WTC11 (cell line): ENCODE measurements around the gene NFATC2. TPM values are rescaled to one million over a fixed set of nuclear protein-coding genes. Genes with fewer than 3 reads are reported as not detected.

Source experiments
- ATAC-seq: fragments of 200-7000 bp; cut with Tn5 transposase; 2 replicates; pipeline ENCODE4 v1.10.0; 2021; ENCODE audit warnings: mild to moderate bottlenecking, moderate library complexity
- CTCF ChIA-PET: fragments of 300-600 bp; sonication (Branson Sonifier 250); formaldehyde crosslinking; loops from one replicate; lab custom pipeline; 2021; ENCODE audit warnings: antibody characterized with exemption; lab: Charles Lee
- POLR2A ChIA-PET: fragments of 350-600 bp; sonication (Branson Sonifier 250); formaldehyde crosslinking; loops from one replicate; lab custom pipeline; 2021; ENCODE audit warnings: antibody characterized with exemption; lab: Charles Lee
- DNase-seq: peaks from one replicate; pipeline ENCODE4 v3.0.0; 2021; ENCODE audit warnings: low spot score
- H3K27ac Mint-ChIP-seq: 2 replicates; pipeline ENCODE4 v1.8.0; 2021; ENCODE audit warnings: mixed read lengths
- H3K27me3 Mint-ChIP-seq: 2 replicates; pipeline ENCODE4 v1.8.0; 2021; ENCODE audit warnings: low read depth, mild to moderate bottlenecking, moderate library complexity, mixed read lengths
- H3K36me3 Mint-ChIP-seq: 2 replicates; pipeline ENCODE4 v1.8.0; 2021; ENCODE audit warnings: mixed read lengths
- H3K4me1 Mint-ChIP-seq: 2 replicates; pipeline ENCODE4 v1.8.0; 2022; ENCODE audit warnings: mixed read lengths
- H3K4me3 Mint-ChIP-seq: 2 replicates; pipeline ENCODE4 v1.8.0; 2021; ENCODE audit warnings: mild to moderate bottlenecking, moderate library complexity, mixed read lengths
- H3K9me3 Mint-ChIP-seq: 2 replicates; pipeline ENCODE4 v1.8.0; 2021; ENCODE audit warnings: mixed read lengths
- EMX1 ChIP-seq: fragments of 250-450 bp; sonication (Bioruptor Pico); IDR thresholded peaks from 2 replicates; pipeline ENCODE4 v1.8.0; 2021; ENCODE audit warnings: mild to moderate bottlenecking
- GTF2I ChIP-seq: fragments of 250-450 bp; sonication (Bioruptor Pico); conservative IDR thresholded peaks from 2 replicates; pipeline ENCODE4 v1.4.0; 2021; ENCODE audit warnings: mild to moderate bottlenecking
- IRF1 ChIP-seq: sonication (generic); formaldehyde crosslinking; IDR thresholded peaks from 2 replicates; pipeline ENCODE4 v1.8.0; 2023; ENCODE audit warnings: missing genetic modification reagents
- JAZF1 ChIP-seq: fragments of 250-450 bp; sonication (Bioruptor Pico); IDR thresholded peaks from 2 replicates; pipeline ENCODE4 v1.9.0; 2021; ENCODE audit warnings: moderate library complexity, mild to moderate bottlenecking, inconsistent platforms
- MAX ChIP-seq: sonication (generic); formaldehyde crosslinking; IDR thresholded peaks from 2 replicates; pipeline ENCODE4 v1.8.0; 2022; ENCODE audit warnings: mild to moderate bottlenecking, missing genetic modification reagents
- MYBL2 ChIP-seq: sonication (generic); formaldehyde crosslinking; IDR thresholded peaks from 2 replicates; pipeline ENCODE4 v1.8.1; 2023; ENCODE audit warnings: mild to moderate bottlenecking, moderate library complexity, missing genetic modification reagents
- NR1H2 ChIP-seq: sonication (generic); formaldehyde crosslinking; IDR thresholded peaks from 2 replicates; pipeline ENCODE4 v1.9.0; 2021; ENCODE audit warnings: mild to moderate bottlenecking, moderate library complexity, missing genetic modification reagents
- NR3C1 ChIP-seq: sonication (generic); formaldehyde crosslinking; conservative IDR thresholded peaks from 2 replicates; pipeline ENCODE4 v1.8.1; 2023; ENCODE audit warnings: low read depth, mild to moderate bottlenecking, missing genetic modification reagents
- SMAD4 ChIP-seq: sonication (generic); formaldehyde crosslinking; IDR thresholded peaks from 2 replicates; pipeline ENCODE4 v1.8.0; 2022; ENCODE audit warnings: mild to moderate bottlenecking, missing genetic modification reagents
- SOX15 ChIP-seq: fragments of 250-450 bp; sonication (Bioruptor Pico); IDR thresholded peaks from 2 replicates; pipeline ENCODE4 v1.9.0; 2021; ENCODE audit warnings: mild to moderate bottlenecking
- TEAD4 ChIP-seq: sonication (generic); formaldehyde crosslinking; IDR thresholded peaks from 2 replicates; pipeline ENCODE4 v1.8.0; 2022; ENCODE audit warnings: mild to moderate bottlenecking, missing genetic modification reagents
- TP53 ChIP-seq: sonication (generic); formaldehyde crosslinking; IDR thresholded peaks from 2 replicates; pipeline ENCODE4 v1.8.1; 2023; ENCODE audit warnings: mild to moderate bottlenecking, missing genetic modification reagents
- ZBTB21 ChIP-seq: sonication (generic); formaldehyde crosslinking; IDR thresholded peaks from 2 replicates; pipeline ENCODE4 v1.8.1; 2023; ENCODE audit warnings: mild to moderate bottlenecking, missing genetic modification reagents, borderline replicate concordance
- ZNF138 ChIP-seq: sonication (generic); formaldehyde crosslinking; conservative IDR thresholded peaks from 2 replicates; pipeline ENCODE4 v1.8.1; 2022; ENCODE audit warnings: mild to moderate bottlenecking, moderate library complexity, missing genetic modification reagents
- ZNF219 ChIP-seq: sonication (generic); formaldehyde crosslinking; IDR thresholded peaks from 2 replicates; pipeline ENCODE4 v1.8.0; 2023; ENCODE audit warnings: missing genetic modification reagents, mild to moderate bottlenecking, borderline replicate concordance
- ZNF232 ChIP-seq: sonication (generic); formaldehyde crosslinking; IDR thresholded peaks from 2 replicates; pipeline ENCODE4 v1.8.0; 2022; ENCODE audit warnings: mild to moderate bottlenecking, missing genetic modification reagents
- ZNF281 ChIP-seq: sonication (generic); formaldehyde crosslinking; IDR thresholded peaks from 2 replicates; pipeline ENCODE4 v1.8.0; 2023; ENCODE audit warnings: mild to moderate bottlenecking, missing genetic modification reagents
- ZNF423 ChIP-seq: fragments of 250-450 bp; sonication (Bioruptor Pico); IDR thresholded peaks from 2 replicates; pipeline ENCODE4 v2.1.2; 2022; ENCODE audit warnings: mild to moderate bottlenecking, moderate library complexity
- ZNF425 ChIP-seq: fragments of 250-450 bp; sonication (Bioruptor Pico); conservative IDR thresholded peaks from 2 replicates; pipeline ENCODE4 v1.9.0; 2021; ENCODE audit warnings: mild to moderate bottlenecking
- total RNA-seq: library from RNA; stranded (reverse); gene quantifications from 3 replicates; pipeline ENCODE4 v1.2.3, GENCODE V29; 2021
- TF ChIP-seq, protein P1 (sequence below): sonication (generic); formaldehyde crosslinking; IDR thresholded peaks from 2 replicates; pipeline ENCODE4 v1.8.1; 2022; ENCODE audit warnings: mild to moderate bottlenecking, missing genetic modification reagents, moderate library complexity, borderline replicate concordance

NFATC2 gene
- total RNA-seq, 1 experiment from 2014 or later = 1.7 TPM

DNA sequence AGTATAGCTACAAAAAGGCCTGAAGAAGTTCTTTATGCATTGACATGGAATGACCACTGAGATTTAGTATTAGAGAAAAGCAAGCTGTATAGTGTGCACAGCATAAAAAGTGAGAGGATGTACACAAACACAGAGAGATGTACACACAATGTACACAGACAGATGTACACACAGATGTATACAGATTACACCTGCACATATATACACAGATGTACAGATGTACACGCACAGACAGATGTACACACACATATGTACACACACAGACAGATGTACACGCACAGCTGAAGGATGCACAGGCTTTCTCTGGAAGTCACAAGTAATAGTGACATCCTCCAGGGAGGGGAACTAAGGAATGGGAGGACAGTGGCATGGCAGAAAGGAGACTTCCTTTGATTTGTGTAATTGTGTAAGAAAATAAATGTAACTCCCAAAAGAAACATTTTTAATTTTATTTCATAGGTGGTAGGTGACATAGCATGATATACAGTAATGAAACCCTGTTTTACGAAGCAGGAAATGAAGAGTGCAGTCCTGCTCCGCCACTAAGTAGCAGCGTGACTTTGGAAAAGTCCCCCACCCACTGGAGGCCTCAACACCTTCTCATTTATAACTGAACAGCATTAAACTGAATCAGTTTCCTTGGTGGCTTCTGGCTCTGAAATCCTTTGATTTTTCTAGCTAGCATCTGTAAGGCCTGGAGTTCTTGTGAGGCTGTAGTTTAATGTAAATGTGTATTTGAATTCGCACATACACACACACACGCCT is 14.1 kb downstream of the NFATC2 start:
- peak overlapping the region; percentile 55; the same call in 1 of the 2 replicates for H3K27ac Mint-ChIP-seq

GRCh38 chr20:51526754-51527153 is 15.8 kb downstream of the NFATC2 start:
- H3K36me3 Mint-ChIP-seq = no peaks in the 10 kb centered on the region
- H3K27me3 Mint-ChIP-seq = no peaks in the 10 kb centered on the region
- no peak overlapping the region for H3K27ac Mint-ChIP-seq
- TF ChIP-seq ZNF425 (CRISPR knock-in tag) (no peak), NR1H2 (CRISPR knock-in tag) (no peak), ZBTB21 (no peak), JAZF1 (no peak)
- TF ChIP-seq, protein P1, sequence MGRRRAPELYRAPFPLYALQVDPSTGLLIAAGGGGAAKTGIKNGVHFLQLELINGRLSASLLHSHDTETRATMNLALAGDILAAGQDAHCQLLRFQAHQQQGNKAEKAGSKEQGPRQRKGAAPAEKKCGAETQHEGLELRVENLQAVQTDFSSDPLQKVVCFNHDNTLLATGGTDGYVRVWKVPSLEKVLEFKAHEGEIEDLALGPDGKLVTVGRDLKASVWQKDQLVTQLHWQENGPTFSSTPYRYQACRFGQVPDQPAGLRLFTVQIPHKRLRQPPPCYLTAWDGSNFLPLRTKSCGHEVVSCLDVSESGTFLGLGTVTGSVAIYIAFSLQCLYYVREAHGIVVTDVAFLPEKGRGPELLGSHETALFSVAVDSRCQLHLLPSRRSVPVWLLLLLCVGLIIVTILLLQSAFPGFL = no peak
- peaks cover 5% of the 10 kb centered on the region for H3K4me1 Mint-ChIP-seq
- H3K9me3 Mint-ChIP-seq = no peaks in the 10 kb centered on the region
- CTCF ChIA-PET = interaction anchor here (1.1 to 2.5 kb wide), 4 partner anchors 17 to 141 kb away, joined by 3 to 9 read pairs (median 8); no protein-coding TSS in a partner anchor
- ATAC-seq (no peak), DNase-seq (no peak)
- no peak overlapping the region for H3K4me3 Mint-ChIP-seq
- POLR2A ChIA-PET = no interaction called here

More for the DNA sequence above, 14.1 kb downstream of the NFATC2 start:
- ATAC-seq (no peak), DNase-seq (no peak)
- ChIA-PET POLR2A (no interaction called here), CTCF (no interaction called here)
- Mint-ChIP-seq H3K4me3 (no peak overlapping the region), H3K4me1 (peaks cover 5% of the 10 kb centered on the region), H3K27me3 (no peaks in the 10 kb centered on the region), H3K36me3 (no peaks in the 10 kb centered on the region), H3K9me3 (no peaks in the 10 kb centered on the region)
- TF ChIP-seq TP53 (CRISPR knock-in tag) (no peak), GTF2I (CRISPR knock-in tag) (no peak), SMAD4 (CRISPR knock-in tag) (no peak), NR3C1 (CRISPR knock-in tag) (no peak), ZNF232 (no peak)

DNA sequence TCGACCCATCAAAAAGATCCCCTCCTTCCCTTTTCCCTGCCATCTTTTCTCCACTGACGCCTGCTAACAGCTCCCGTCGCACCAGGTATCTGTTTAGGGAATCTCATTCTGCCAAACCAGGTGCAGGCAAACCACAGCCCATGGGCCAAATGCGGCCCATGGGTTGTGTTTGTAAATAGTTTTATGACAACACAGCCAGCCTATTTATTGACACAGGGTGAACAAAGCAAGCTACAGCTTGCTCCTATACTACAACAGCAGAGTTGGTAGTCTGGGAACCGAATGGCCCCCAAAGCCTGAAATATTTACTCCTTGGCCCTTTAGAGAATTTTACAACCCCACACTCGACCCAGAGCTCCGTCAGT is 16.4 kb downstream of the NFATC2 start:
- peaks cover 5% of the 10 kb centered on the region for H3K4me1 Mint-ChIP-seq
- no peaks in the 10 kb centered on the region for H3K9me3 Mint-ChIP-seq
- ATAC-seq = no peak
- no peak for DNase-seq
- H3K4me3 Mint-ChIP-seq = no peak overlapping the region
- ChIA-PET POLR2A (interaction anchor here (0.6 kb wide), 1 partner anchor 28 kb away, joined by 3 read pairs; no protein-coding TSS in a partner anchor), CTCF (interaction anchor here (0.6 to 2.5 kb wide), 4 partner anchors 37 to 723 kb away, joined by 4 to 9 read pairs (median 8); no protein-coding TSS in a partner anchor)
- TF ChIP-seq MAX = no peak
- TF ChIP-seq IRF1 = no peak
- TF ChIP-seq ZNF219 (CRISPR knock-in tag) = no peak
- TF ChIP-seq ZNF138 (CRISPR knock-in tag) = no peak
- TF ChIP-seq ZBTB21 = no peak
- no peak for TF ChIP-seq MYBL2 (CRISPR knock-in tag)
- no peak for TF ChIP-seq SOX15 (CRISPR knock-in tag)
- no peak for TF ChIP-seq ZNF281 (CRISPR knock-in tag)
- no peak for TF ChIP-seq TEAD4 (CRISPR knock-in tag)
- no peak for TF ChIP-seq EMX1 (CRISPR knock-in tag)
- TF ChIP-seq ZNF423 (CRISPR knock-in tag) = no peak
- no peaks in the 10 kb centered on the region for H3K36me3 Mint-ChIP-seq
- no peaks in the 10 kb centered on the region for H3K27me3 Mint-ChIP-seq
- peak overlapping the region; percentile 21; the same call in 1 of the 2 replicates for H3K27ac Mint-ChIP-seq
